GM12878 (cell line): ENCODE results near the gene GTSF1L. TPM values are rescaled to one million over a fixed set of nuclear protein-coding genes. Genes with fewer than 3 reads are reported as not detected.
A peak's percentile ranks its signal among the peaks of the same experiment; 100 is the strongest.

Experiments
- ATAC-seq: fragments of 200-7000 bp; cut with Tn5 transposase; 3 replicates; pipeline ENCODE4 v1.9.1; 2020; ENCODE audit warnings: mild to moderate bottlenecking, moderate library complexity
- BruUV-seq: library from RNA; stranded (reverse); fragments of 400-500 nt; replicated peaks from 2 replicates; lab custom pipeline; 2021; lab: Mats Ljungman, UMichigan
- CTCF ChIA-PET: fragments of 300-600 bp; sonication (Branson Sonifier 250); formaldehyde crosslinking; extraction: SDS; loops from one replicate; lab custom pipeline; 2021; ENCODE audit warnings: inconsistent platforms; lab: Yijun Ruan, JAX
- POLR2A ChIA-PET: fragments of 350-600 bp; formaldehyde crosslinking; extraction: SDS; loops from one replicate; lab custom pipeline; 2021; ENCODE audit warnings: inconsistent platforms; lab: Charles Lee
- RAD21 ChIA-PET: fragments of 300-600 bp; sonication (Branson Sonifier 250); formaldehyde crosslinking; loops from one replicate; lab custom pipeline; 2023; ENCODE audit warnings: antibody characterized with exemption; ENCODE audit not compliant: unreplicated experiment; lab: Charles Lee
- SMC1A ChIA-PET: fragments of 300-600 bp; sonication (Branson Sonifier 250); formaldehyde crosslinking; loops from one replicate; lab custom pipeline; 2023; ENCODE audit not compliant: unreplicated experiment, uncharacterized antibody; lab: Charles Lee
- DNase-seq: peaks from one replicate; pipeline ENCODE4 v3.0.0-alpha.2; 2011; ENCODE audit warnings: low read depth, low spot score
- FAIRE-seq: peaks from 3 replicates; lab custom pipeline; 2011; peaks lifted over from hg19 to GRCh38; lab: Jason Lieb, UNC
- H2AFZ ChIP-seq: 2 replicates; pipeline ENCODE4 v1.6.0; 2011; ENCODE audit warnings: low read depth, low read length, control low read depth; ENCODE audit not compliant: control insufficient read depth
- H3K27ac ChIP-seq: 2 replicates; pipeline ENCODE4 v1.5.1; 2011; ENCODE audit warnings: control low read depth; ENCODE audit not compliant: control insufficient read depth, insufficient read depth
- H3K27me3 ChIP-seq, 2 experiments: replicated peaks in 1 of 2; 2 replicates each; pipeline versions ENCODE4 v1.6.0 to v1.6.1; 2011; ENCODE audit warnings: low read length in 1 of 2; ENCODE audit not compliant: control insufficient read depth in 2 of 2, insufficient read depth in 2 of 2
- H3K36me3 ChIP-seq, 2 experiments: 2 replicates each; pipeline ENCODE4 v1.5.1; 2011; ENCODE audit warnings: low read length in 1 of 2; ENCODE audit not compliant: control insufficient read depth in 2 of 2, insufficient read depth in 2 of 2
- H3K4me1 ChIP-seq: 2 replicates; pipeline ENCODE4 v1.6.1; 2011; ENCODE audit warnings: mild to moderate bottlenecking, low read length, moderate library complexity, mixed read lengths; ENCODE audit not compliant: control insufficient read depth, insufficient read depth
- H3K4me2 ChIP-seq: 2 replicates; pipeline ENCODE4 v1.6.0; 2011; ENCODE audit warnings: control low read depth; ENCODE audit not compliant: control insufficient read depth, insufficient read depth
- H3K4me3 ChIP-seq: fragments of 200-600 bp; sonication (generic); 2 replicates; pipeline ENCODE4 v1.5.1; 2016
- H3K79me2 ChIP-seq: 2 replicates; pipeline ENCODE4 v1.6.0; 2011; ENCODE audit warnings: low read length; ENCODE audit not compliant: control insufficient read depth, insufficient read depth
- H3K9ac ChIP-seq: 2 replicates; pipeline ENCODE4 v1.8.0; 2011; ENCODE audit warnings: low read length, control low read depth, mixed read lengths; ENCODE audit not compliant: control insufficient read depth, insufficient read depth
- H3K9me3 ChIP-seq: replicated peaks from 3 replicates; pipeline ENCODE4 v1.5.1; 2011; ENCODE audit warnings: mild to moderate bottlenecking, low read length; ENCODE audit not compliant: control insufficient read depth, insufficient read depth
- H4K20me1 ChIP-seq: 2 replicates; pipeline ENCODE4 v1.6.0; 2011; ENCODE audit not compliant: control insufficient read depth, insufficient read depth
- ATF7 ChIP-seq: fragments of 450-650 bp; IDR thresholded peaks from 2 replicates; pipeline ENCODE4 v1.6.1; 2016; ENCODE audit warnings: low read depth, mild to moderate bottlenecking
- CBFB ChIP-seq: IDR thresholded peaks from 2 replicates; pipeline ENCODE4 v1.6.1; 2016; ENCODE audit warnings: antibody characterized with exemption, low read depth
- HDAC2 ChIP-seq: fragments of 200-600 bp; sonication (generic); IDR thresholded peaks from 2 replicates; pipeline ENCODE4 v1.6.1; 2017
- KDM1A ChIP-seq: fragments of 200-600 bp; sonication (generic); IDR thresholded peaks from 2 replicates; pipeline ENCODE4 v1.6.1; 2016; ENCODE audit warnings: borderline replicate concordance
- MEF2A ChIP-seq: IDR thresholded peaks from 2 replicates; pipeline ENCODE4 v1.6.1; 2011; ENCODE audit warnings: low read depth, mild to moderate bottlenecking, low read length, moderate library complexity; ENCODE audit not compliant: insufficient read depth
- MLLT1 ChIP-seq: fragments of 450-650 bp; IDR thresholded peaks from 2 replicates; pipeline ENCODE4 v1.6.1; 2016; ENCODE audit warnings: mild to moderate bottlenecking
- MTA2 ChIP-seq: fragments of 450-650 bp; IDR thresholded peaks from 2 replicates; pipeline ENCODE4 v1.6.1; 2016; ENCODE audit warnings: low read depth, mild to moderate bottlenecking, moderate library complexity
- POLR2AphosphoS5 ChIP-seq: IDR thresholded peaks from 2 replicates; pipeline ENCODE4 v1.6.1; 2011; ENCODE audit warnings: mild to moderate bottlenecking, low read length, inconsistent platforms
- RAD21 ChIP-seq: IDR thresholded peaks from 2 replicates; pipeline ENCODE4 v1.6.1; 2011; ENCODE audit warnings: mild to moderate bottlenecking, low read depth, low read length, moderate library complexity; ENCODE audit not compliant: insufficient read depth
- REST ChIP-seq: IDR thresholded peaks from 2 replicates; pipeline ENCODE4 v1.6.1; 2012; ENCODE audit warnings: mild to moderate bottlenecking, low read depth, low read length
- RUNX3 ChIP-seq: IDR thresholded peaks from 2 replicates; pipeline ENCODE4 v1.6.1; 2012; ENCODE audit warnings: low read length, inconsistent platforms
- SMAD5 ChIP-seq: IDR thresholded peaks from 2 replicates; pipeline ENCODE4 v1.6.1; 2016; ENCODE audit warnings: antibody characterized with exemption, low read depth
- USF2 ChIP-seq: IDR thresholded peaks from 2 replicates; pipeline ENCODE4 v1.6.1; 2011; ENCODE audit warnings: low read depth, low read length, improper control_type of control experiment, borderline replicate concordance
- ZZZ3 ChIP-seq: IDR thresholded peaks from 2 replicates; pipeline ENCODE4 v1.6.1; 2011; ENCODE audit warnings: low read depth; ENCODE audit not compliant: control insufficient read depth, insufficient read length
- WGBS: methylation state at CpG from one replicate; pipeline ENCODE4 v1.1.6; 2016; ENCODE audit warnings: low lambda C conversion rate; ENCODE audit not compliant: insufficient replicate concordance, insufficient coverage; ENCODE audit errors: missing lambda C conversion rate; 5-methylcytosine and 5-hydroxymethylcytosine counted together
- in situ Hi-C: fragments of 300-500 bp; cut with MboI; formaldehyde crosslinking; loops from 9 replicates; pipeline ENCODE4 v1.14.3; 2018; ENCODE audit warnings: mixed read lengths
- intact Hi-C: fragments of 100-400 bp; cut with micrococcal nuclease; formaldehyde crosslinking; loops from one replicate; pipeline ENCODE4 v1.14.2; 2022; ENCODE audit not compliant: unreplicated experiment
- polyA plus RNA-seq, 11 experiments: library from polyadenylated mRNA; depleted of rRNA in 4 of 11; unstranded in 6 of 11; stranded (reverse) in 5 of 11; fragments of >200 nt; fragmentation: Nextera tagmentation in 4 of 11; fragmentation: Illumina TruSeq in 1 of 11; extraction: Ambion mirVana in 4 of 11; extraction: Trizol in 1 of 11; gene quantifications; 1 replicate in 1 of 11; 2 replicates in 10 of 11; pipeline versions ENCODE4 v1.2.1 to v1.2.3, GENCODE V29; 2011 to 2016; ENCODE audit warnings: inconsistent platforms in 2 of 11, missing spikeins in 2 of 11, low read depth in 1 of 11
- total RNA-seq, 4 experiments: library from RNA; depleted of rRNA in 3 of 4; stranded (reverse); fragments of >200 nt in 3 of 4; fragmentation: Illumina TruSeq in 1 of 4; extraction: Trizol in 1 of 4; gene quantifications; 2 replicates each; pipeline versions ENCODE4 v1.2.1 to v1.2.3, GENCODE V29; 2013 to 2021

GTSF1L gene
- total and polyA plus RNA-seq, 10 of the 15 experiments (the other 5 are each of a cell fraction or from before 2014, with no cell fraction given) = 0.56 to 2.4 (median 1.3) TPM

- TF ChIP-seq POLR2AphosphoS5 (peak; percentile 46; the same call in 1 of the 2 replicates), SMAD5 (peak; percentile 56; the same call in 1 of the 2 replicates), MEF2A (no peak), RAD21 (no peak), REST (no peak), MLLT1 (no peak), RUNX3 (no peak)
These were observed 45.8 kb downstream of the GTSF1L start (continued) for GRCh38 chr20:43680981-43681380.

- H3K4me3 ChIP-seq = no peak overlapping the region
- in situ Hi-C loops = no loop called here
- no peak for DNase-seq
- 95% methylated on average over 5 of the region's 5 CpGs for WGBS
- peaks cover 20% of the 10 kb centered on the region for H3K79me2 ChIP-seq
- POLR2A ChIA-PET = interaction anchor here (0.6 to 0.7 kb wide), 2 partner anchors 8 to 57 kb away, joined by 4 to 7 read pairs; no protein-coding TSS in a partner anchor
- intact Hi-C loops = no loop called here
- no peak overlapping the region for H3K27ac ChIP-seq
- no peak overlapping the region for H3K4me2 ChIP-seq
- BruUV-seq = no TSS peak
- CTCF ChIA-PET = no interaction called here
- no peak overlapping the region for H2AFZ ChIP-seq
- RAD21 ChIA-PET = no interaction called here
- SMC1A ChIA-PET = no interaction called here
- ATAC-seq = no peak
- TF ChIP-seq KDM1A (no peak), HDAC2 (no peak), MTA2 (no peak), CBFB (no peak), ZZZ3 (no peak), ATF7 (no peak), USF2 (no peak)
- peaks cover 0 to 6% of the 10 kb centered on the region in 2 experiments; a peak in 1 of 4 replicates for H3K36me3 ChIP-seq
- no peaks in the 10 kb centered on the region for H3K9me3 ChIP-seq
- no peak for FAIRE-seq
- H3K9ac ChIP-seq = no peak overlapping the region
- no peaks in the 10 kb centered on the region for H4K20me1 ChIP-seq
- no peaks in the 10 kb centered on the region for H3K27me3 ChIP-seq
- H3K4me1 ChIP-seq = peaks cover 16% of the 10 kb centered on the region
These were observed 50.4 kb downstream of the GTSF1L start for GRCh38 chr20:43676368-43676767.
